Naive thymus-derived CD4-positive, alpha-beta T cell (primary cell): Measurements from ENCODE around the gene ARHGAP33. TPM values are rescaled to one million over a fixed set of nuclear protein-coding genes. Genes with fewer than 3 reads are reported as not detected.

ENCODE experiments used
- ATAC-seq: fragments of 150-1000 bp; cut with Tn5 transposase; 2 replicates; pipeline ENCODE4 v1.10.0; 2021; ENCODE audit warnings: mild to moderate bottlenecking, moderate library complexity
- CTCF ChIA-PET: fragments of 350-600 bp; sonication (Branson Sonifier 250); formaldehyde crosslinking; loops from one replicate; lab custom pipeline; 2021; ENCODE audit warnings: antibody characterized with exemption; lab: Charles Lee
- POLR2A ChIA-PET: fragments of 350-600 bp; sonication (Branson Sonifier 250); formaldehyde crosslinking; loops from one replicate; lab custom pipeline; 2021; ENCODE audit warnings: antibody characterized with exemption, inconsistent platforms; lab: Charles Lee
- DNase-seq, 9 donors: peaks; one replicate each; pipeline versions ENCODE4 v3.0.0 to v3.0.0-alpha.2; 2020 to 2022; ENCODE audit warnings: mixed read lengths in 1 of 9
- H3K27ac ChIP-seq: one replicate; pipeline ENCODE4 v1.7.0; 2013; ENCODE audit warnings: mild to moderate bottlenecking, low read depth, low read length, moderate library complexity
- H3K27me3 ChIP-seq, 2 donors: one replicate each; pipeline ENCODE4 v1.7.0; 2013; ENCODE audit warnings: low read length in 2 of 2, mild to moderate bottlenecking in 2 of 2, moderate library complexity in 2 of 2; ENCODE audit not compliant: control insufficient read depth in 2 of 2, insufficient read depth in 2 of 2
- H3K36me3 ChIP-seq, 3 experiments: 1 replicate in 2 of 3; 2 replicates in 1 of 3; pipeline ENCODE4 v1.7.0; 2013; ENCODE audit warnings: low read length in 3 of 3, mild to moderate bottlenecking in 3 of 3, moderate library complexity in 1 of 3; ENCODE audit not compliant: insufficient read depth in 3 of 3, control insufficient read depth in 2 of 3
- H3K4me1 ChIP-seq, 2 donors: one replicate each; pipeline ENCODE4 v1.7.0; 2013; ENCODE audit warnings: low read length in 2 of 2, mild to moderate bottlenecking in 2 of 2, moderate library complexity in 1 of 2; ENCODE audit not compliant: control insufficient read depth in 2 of 2, insufficient read depth in 2 of 2
- H3K4me3 ChIP-seq: 2 replicates; pipeline ENCODE4 v1.7.0; 2013; ENCODE audit warnings: mild to moderate bottlenecking, low read length
- H3K9me3 ChIP-seq, 3 experiments: 1 replicate in 2 of 3; 2 replicates in 1 of 3; pipeline ENCODE4 v1.7.0; 2013; ENCODE audit warnings: low read length in 3 of 3; ENCODE audit not compliant: control insufficient read depth in 2 of 3
- H3K27ac Mint-ChIP-seq, 9 donors: one replicate each; pipeline ENCODE4 v1.8.0; 2020 to 2022; ENCODE audit warnings: mixed read lengths in 9 of 9, mild to moderate bottlenecking in 8 of 9, moderate library complexity in 5 of 9, inconsistent platforms in 2 of 9
- H3K27me3 Mint-ChIP-seq, 5 donors: one replicate each; pipeline ENCODE4 v1.8.0; 2021 to 2022; ENCODE audit warnings: mixed read lengths in 5 of 5, mild to moderate bottlenecking in 1 of 5
- H3K36me3 Mint-ChIP-seq, 5 donors: one replicate each; pipeline ENCODE4 v1.8.0; 2020 to 2022; ENCODE audit warnings: mixed read lengths in 5 of 5, mild to moderate bottlenecking in 3 of 5, inconsistent platforms in 1 of 5
- H3K4me1 Mint-ChIP-seq, 7 donors: one replicate each; pipeline ENCODE4 v1.8.0; 2020 to 2022; ENCODE audit warnings: mixed read lengths in 7 of 7, mild to moderate bottlenecking in 3 of 7, inconsistent platforms in 1 of 7
- H3K4me3 Mint-ChIP-seq, 10 donors: one replicate each; pipeline ENCODE4 v1.8.0; 2020 to 2022; ENCODE audit warnings: mild to moderate bottlenecking in 10 of 10, mixed read lengths in 10 of 10, moderate library complexity in 6 of 10, inconsistent platforms in 2 of 10
- H3K9me3 Mint-ChIP-seq, 11 donors: one replicate each; pipeline ENCODE4 v1.8.0; 2020 to 2022; ENCODE audit warnings: mixed read lengths in 11 of 11, mild to moderate bottlenecking in 4 of 11, inconsistent platforms in 1 of 11, moderate library complexity in 1 of 11
- intact Hi-C, 2 donors: fragments of 100-400 bp; cut with micrococcal nuclease; formaldehyde crosslinking; loops; one replicate each; pipeline ENCODE4 v1.15.1; 2023
- polyA plus RNA-seq, 2 donors: library from polyadenylated mRNA; unstranded; fragments of 300-500 nt; fragmentation: Illumina TruSeq; gene quantifications; one replicate each; pipeline ENCODE4 v1.2.3, GENCODE V29; 2021
- total RNA-seq, 6 experiments: library from RNA in 5 of 6; stranded (reverse) in 5 of 6; gene quantifications; 1 replicate in 5 of 6; 2 replicates in 1 of 6; pipeline ENCODE4 v1.2.3 and lab custom pipeline; 2021 to 2026

ARHGAP33 gene
- total and polyA plus RNA-seq, 7 experiments from 2014 or later, result 0.09 to 55.5 (median 20.6) TPM

- peak overlapping the region; percentile 61 for H3K27ac ChIP-seq
- no peak for DNase-seq
- CTCF ChIA-PET, result no interaction called here
Measured at GRCh38 chr19:35776102-35776788, 881 bp downstream of the ARHGAP33 start.

GRCh38 chr19:35777086-35777841, 1.9 kb downstream of the ARHGAP33 start:
- CTCF ChIA-PET, result interaction anchor here (0.5 to 1.0 kb wide), 3 partner anchors 78 to 476 kb away, joined by 3 to 4 read pairs (median 3); no protein-coding TSS in a partner anchor
- intact Hi-C loops, result loop anchor here in 1 of 2 donors (10.0 kb wide), 1 partner anchor 278 kb away; the partner anchor contains the start of genes THAP8 and WDR62
- no peaks in the 10 kb centered on the region for H3K27me3 Mint-ChIP-seq
- peaks cover 11 to 28% (median 18%) of the 10 kb centered on the region in 7 donors for H3K4me1 Mint-ChIP-seq
- Histone ChIP-seq H3K9me3 (no peaks in the 10 kb centered on the region), H3K36me3 (peaks cover 0 to 15% (median 0%) of the 10 kb centered on the region in 3 experiments), H3K27ac (no peak overlapping the region), H3K4me1 (peaks cover 0 to 6% of the 10 kb centered on the region in 2 donors), H3K4me3 (no peak overlapping the region), H3K27me3 (no peaks in the 10 kb centered on the region)
- H3K27ac Mint-ChIP-seq, result peak overlapping the region in 1 of 9 donors; percentile 44
- H3K4me3 Mint-ChIP-seq, result peak overlapping the region; percentile 21 to 94 (median 72)
- H3K36me3 Mint-ChIP-seq, result peaks cover 0 to 16% (median 0%) of the 10 kb centered on the region in 5 donors
- peaks cover 0 to 2% (median 0%) of the 10 kb centered on the region in 11 donors for H3K9me3 Mint-ChIP-seq
- POLR2A ChIA-PET, result no interaction called here
- DNase-seq (no peak), ATAC-seq (no peak)

More at GRCh38 chr19:35776102-35776788, 881 bp downstream of the ARHGAP33 start:
- intact Hi-C loops, result loop anchor here in 1 of 2 donors (10.0 kb wide), 1 partner anchor 279 kb away; the partner anchor contains the start of genes THAP8 and WDR62
- peak overlapping the region; percentile 50 to 94 (median 78) for H3K4me3 Mint-ChIP-seq
- no peaks in the 10 kb centered on the region for H3K27me3 ChIP-seq
- peaks cover 0 to 6% of the 10 kb centered on the region in 2 donors for H3K4me1 ChIP-seq
- no peak for ATAC-seq
- H3K27ac Mint-ChIP-seq, result peak overlapping the region in 4 of 9 donors; percentile 12 to 88 (median 40)
- POLR2A ChIA-PET, result interaction anchor here (0.6 kb wide), 1 partner anchor 16 kb away, joined by 5 read pairs; no protein-coding TSS in a partner anchor
- H3K36me3 ChIP-seq, result peaks cover 0 to 11% (median 0%) of the 10 kb centered on the region in 3 experiments
- no peaks in the 10 kb centered on the region for H3K9me3 ChIP-seq
- peaks cover 0 to 13% (median 0%) of the 10 kb centered on the region in 5 donors for H3K36me3 Mint-ChIP-seq
- no peak overlapping the region for H3K4me3 ChIP-seq
- peaks cover 11 to 28% (median 18%) of the 10 kb centered on the region in 7 donors for H3K4me1 Mint-ChIP-seq
- H3K9me3 Mint-ChIP-seq, result peaks cover 0 to 2% (median 0%) of the 10 kb centered on the region in 11 donors
- H3K27me3 Mint-ChIP-seq, result no peaks in the 10 kb centered on the region

GRCh38 chr19:35777961-35778360, 2.6 kb downstream of the ARHGAP33 start:
- peaks cover 0 to 20% (median 0%) of the 10 kb centered on the region in 3 experiments for H3K36me3 ChIP-seq
- ChIA-PET CTCF (interaction anchor here (0.5 to 1.0 kb wide), 3 partner anchors 79 to 477 kb away, joined by 3 to 4 read pairs (median 3); no protein-coding TSS in a partner anchor), POLR2A (no interaction called here)
- no peak overlapping the region for H3K27ac ChIP-seq
- intact Hi-C loops, result loop anchor here in 1 of 2 donors (10.0 kb wide), 1 partner anchor 277 kb away; the partner anchor contains the start of genes THAP8 and WDR62
- Mint-ChIP-seq H3K4me3 (peak overlapping the region in 5 of 10 donors; percentile 11 to 51 (median 40)), H3K27ac (no peak overlapping the region), H3K36me3 (peaks cover 0 to 16% (median 3%) of the 10 kb centered on the region in 5 donors), H3K27me3 (no peaks in the 10 kb centered on the region), H3K4me1 (peaks cover 13 to 28% (median 18%) of the 10 kb centered on the region in 7 donors), H3K9me3 (peaks cover 0 to 2% (median 0%) of the 10 kb centered on the region in 11 donors)
- peaks cover 0 to 6% of the 10 kb centered on the region in 2 donors for H3K4me1 ChIP-seq
- no peak for ATAC-seq
- no peaks in the 10 kb centered on the region for H3K9me3 ChIP-seq
- H3K4me3 ChIP-seq, result no peak overlapping the region
- H3K27me3 ChIP-seq, result no peaks in the 10 kb centered on the region
- DNase-seq, result no peak

- no peak for DNase-seq
- peaks cover 0 to 6% of the 10 kb centered on the region in 2 donors for H3K4me1 ChIP-seq
Measured at GRCh38 chr19:35779033-35779432, 3.7 kb downstream of the ARHGAP33 start.

GRCh38 chr19:35780058-35780457, 4.7 kb downstream of the ARHGAP33 start:
- peaks cover 0 to 24% (median 0%) of the 10 kb centered on the region in 3 experiments for H3K36me3 ChIP-seq
- no peaks in the 10 kb centered on the region for H3K9me3 ChIP-seq
- intact Hi-C loops, result no loop called here
- H3K4me3 ChIP-seq, result no peak overlapping the region
- peaks cover 3 to 19% (median 9%) of the 10 kb centered on the region in 7 donors for H3K4me1 Mint-ChIP-seq
- peaks cover 0 to 2% (median 0%) of the 10 kb centered on the region in 11 donors for H3K9me3 Mint-ChIP-seq
- no peak overlapping the region for H3K27ac Mint-ChIP-seq
- H3K36me3 Mint-ChIP-seq, result peaks cover 0 to 16% (median 7%) of the 10 kb centered on the region in 5 donors
- ATAC-seq (no peak), DNase-seq (no peak)
- H3K27me3 Mint-ChIP-seq, result no peaks in the 10 kb centered on the region
- H3K4me3 Mint-ChIP-seq, result no peak overlapping the region
- no peak overlapping the region for H3K27ac ChIP-seq
- ChIA-PET POLR2A (no interaction called here), CTCF (no interaction called here)
- peaks cover 0 to 6% of the 10 kb centered on the region in 2 donors for H3K4me1 ChIP-seq
- no peaks in the 10 kb centered on the region for H3K27me3 ChIP-seq

More at GRCh38 chr19:35779033-35779432, 3.7 kb downstream of the ARHGAP33 start:
- Histone ChIP-seq H3K9me3 (no peaks in the 10 kb centered on the region), H3K36me3 (peaks cover 0 to 20% (median 0%) of the 10 kb centered on the region in 3 experiments), H3K4me3 (no peak overlapping the region), H3K27me3 (no peaks in the 10 kb centered on the region), H3K27ac (no peak overlapping the region)
- intact Hi-C loops, result loop anchor here in 1 of 2 donors (10.0 kb wide), 1 partner anchor 276 kb away; the partner anchor contains the start of genes THAP8 and WDR62
- Mint-ChIP-seq H3K27ac (peak overlapping the region in 1 of 9 donors; percentile 25), H3K4me1 (peaks cover 13 to 28% (median 18%) of the 10 kb centered on the region in 7 donors), H3K9me3 (peaks cover 0 to 2% (median 0%) of the 10 kb centered on the region in 11 donors), H3K4me3 (no peak overlapping the region), H3K36me3 (peaks cover 0 to 16% (median 7%) of the 10 kb centered on the region in 5 donors), H3K27me3 (no peaks in the 10 kb centered on the region)
- CTCF ChIA-PET, result no interaction called here
- ATAC-seq, result no peak
- POLR2A ChIA-PET, result no interaction called here

GRCh38 chr19:35780717-35781116, 5.4 kb downstream of the ARHGAP33 start:
- POLR2A ChIA-PET, result no interaction called here
- Histone ChIP-seq H3K27ac (no peak overlapping the region), H3K9me3 (no peaks in the 10 kb centered on the region), H3K27me3 (no peaks in the 10 kb centered on the region), H3K36me3 (peaks cover 0 to 27% (median 0%) of the 10 kb centered on the region in 3 experiments), H3K4me3 (no peak overlapping the region), H3K4me1 (peaks cover 0 to 6% of the 10 kb centered on the region in 2 donors)
- H3K27ac Mint-ChIP-seq, result no peak overlapping the region
- peaks cover 0 to 2% (median 0%) of the 10 kb centered on the region in 11 donors for H3K9me3 Mint-ChIP-seq
- H3K4me1 Mint-ChIP-seq, result peaks cover 0 to 19% (median 9%) of the 10 kb centered on the region in 7 donors
- intact Hi-C loops, result no loop called here
- no peaks in the 10 kb centered on the region for H3K27me3 Mint-ChIP-seq
- no peak overlapping the region for H3K4me3 Mint-ChIP-seq
- H3K36me3 Mint-ChIP-seq, result peaks cover 0 to 16% (median 7%) of the 10 kb centered on the region in 5 donors
- no peak for ATAC-seq
- CTCF ChIA-PET, result no interaction called here
- no peak for DNase-seq
